Left ventricle myocardium inferior (tissue), 1 donor: ENCODE results near the gene TEX26. TPM values are rescaled to one million over a fixed set of nuclear protein-coding genes. Genes with fewer than 3 reads are reported as not detected.

ENCODE experiments used
- DNase-seq: peaks from one replicate; pipeline ENCODE4 v3.0.0-alpha.2; 2020
- H3K27ac ChIP-seq: fragments of 200-600 bp; replicated peaks from 2 replicates; pipeline ENCODE4 v1.8.0; 2021
- H3K27me3 ChIP-seq: fragments of 200-600 bp; 2 replicates; pipeline ENCODE4 v1.8.0; 2021; ENCODE audit warnings: low read depth
- H3K36me3 ChIP-seq: fragments of 200-600 bp; 2 replicates; pipeline ENCODE4 v1.8.0; 2021
- H3K4me1 ChIP-seq: fragments of 200-600 bp; 2 replicates; pipeline ENCODE4 v1.8.0; 2021
- H3K4me3 ChIP-seq: fragments of 200-600 bp; 2 replicates; pipeline ENCODE4 v1.8.0; 2021; ENCODE audit warnings: mild to moderate bottlenecking, moderate library complexity
- H3K9me3 ChIP-seq: fragments of 200-600 bp; replicated peaks from 2 replicates; pipeline ENCODE4 v1.8.0; 2021
- CTCF ChIP-seq: fragments of 200-600 bp; IDR thresholded peaks from 2 replicates; pipeline ENCODE4 v1.8.0; 2021; ENCODE audit warnings: antibody characterized with exemption, mild to moderate bottlenecking, borderline replicate concordance
- intact Hi-C: fragments of 100-400 bp; cut with micrococcal nuclease; formaldehyde crosslinking; loops from one replicate; pipeline ENCODE4 v1.11.0; 2022
- long read RNA-seq: library from polyadenylated mRNA; unstranded; transcript quantifications from one replicate; pipeline ENCODE4 v2.0.0, GENCODE V29; 2021
- total RNA-seq: library from RNA; stranded (reverse); fragmentation: NEBNext Ultra II Directional; extraction: Animal tissue kit (Norgen Biotek cat#: 25700); gene quantifications from one replicate; pipeline ENCODE4 v1.2.1, GENCODE V29; 2021
- donor health status: DM: no; HTN: yes; CAD: no; lungs with severe emphysema.

TEX26 gene
- total RNA-seq, result not detected
- long read RNA-seq, result 0 reads

GRCh38 chr13:30932481-30933353 lies at the start of gene TEX26:
TEX26 (plus strand) TSS chr13:30932656; CDS start chr13:30932716, 60 bp downstream.
- intact Hi-C loops, result no loop called here
- H3K4me3 ChIP-seq, result peak within 1 kb of the TSS; percentile 15
- no peak for DNase-seq

GRCh38 chr13:30882996-30883766 lies 49.3 kb upstream of the TEX26 start:
- no peaks in the 10 kb centered on the region for H3K9me3 ChIP-seq
- H3K27ac ChIP-seq, result no peak overlapping the region
- no peak overlapping the region for H3K4me3 ChIP-seq
- H3K27me3 ChIP-seq, result peaks cover 15% of the 10 kb centered on the region
- no peak for DNase-seq
- no peaks in the 10 kb centered on the region for H3K36me3 ChIP-seq
- TF ChIP-seq CTCF, result no peak
- intact Hi-C loops, result no loop called here
- H3K4me1 ChIP-seq, result peaks cover 8% of the 10 kb centered on the region

More at GRCh38 chr13:30932481-30933353, at the start of gene TEX26:
- Histone ChIP-seq H3K27ac (no peak within 1 kb of the TSS), H3K4me1 (no peaks in the 10 kb centered on the region), H3K9me3 (no peaks in the 10 kb centered on the region), H3K27me3 (peaks cover 50% of the 10 kb centered on the region), H3K36me3 (no peaks in the 10 kb centered on the region)
- TF ChIP-seq CTCF, result peak; percentile 24

GRCh38 chr13:30884543-30884942 lies 47.9 kb upstream of the TEX26 start:
- intact Hi-C loops, result no loop called here
- Histone ChIP-seq H3K4me3 (no peak overlapping the region), H3K9me3 (peaks cover 8% of the 10 kb centered on the region), H3K4me1 (peaks cover 7% of the 10 kb centered on the region), H3K27ac (no peak overlapping the region), H3K36me3 (no peaks in the 10 kb centered on the region), H3K27me3 (peaks cover 14% of the 10 kb centered on the region)
- no peak for DNase-seq
- TF ChIP-seq CTCF, result no peak

- H3K36me3 ChIP-seq, result no peaks in the 10 kb centered on the region
- intact Hi-C loops, result no loop called here
- H3K4me3 ChIP-seq, result no peak overlapping the region
- H3K9me3 ChIP-seq, result peaks cover 9% of the 10 kb centered on the region
- H3K27ac ChIP-seq, result no peak overlapping the region
- no peaks in the 10 kb centered on the region for H3K27me3 ChIP-seq
- no peak for DNase-seq
- H3K4me1 ChIP-seq, result no peaks in the 10 kb centered on the region
- no peak for TF ChIP-seq CTCF
Observed at GRCh38 chr13:30889196-30889690, 43.2 kb upstream of the TEX26 start.

- H3K4me1 ChIP-seq, result peaks cover 4% of the 10 kb centered on the region
- H3K27me3 ChIP-seq, result no peaks in the 10 kb centered on the region
- intact Hi-C loops, result no loop called here
- peak; percentile 41 for TF ChIP-seq CTCF
- H3K9me3 ChIP-seq, result peaks cover 9% of the 10 kb centered on the region
- no peak for DNase-seq
- no peaks in the 10 kb centered on the region for H3K36me3 ChIP-seq
- H3K4me3 ChIP-seq, result no peak overlapping the region
- H3K27ac ChIP-seq, result no peak overlapping the region
Observed at GRCh38 chr13:30892966-30893365, 39.5 kb upstream of the TEX26 start.
